ENCODE data around the gene CNGA1.

DNA sequence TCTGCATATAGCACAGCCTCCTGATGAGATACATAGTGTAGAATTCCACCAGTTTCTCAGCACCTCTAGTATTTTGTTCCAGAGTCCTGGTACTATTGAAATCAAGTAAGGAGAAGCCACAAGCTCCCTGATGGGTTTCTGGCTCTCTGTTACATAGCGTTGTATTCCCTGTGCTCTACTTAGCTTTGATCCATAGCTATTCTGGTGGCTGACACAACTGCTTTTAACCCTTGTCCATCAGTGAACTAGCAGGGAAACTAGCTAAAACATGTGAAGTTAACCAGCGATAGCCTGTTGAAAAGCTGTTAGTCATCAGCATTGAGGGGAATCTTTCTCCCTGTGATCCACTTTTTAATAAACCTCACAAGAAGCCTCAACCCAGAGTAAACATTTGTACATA is 27.0 kb upstream of the CNGA1 start:
- no peak for TF ChIP-seq GATA3 (IDR thresholded peaks at IDR 0.05; ENCODE audit: low read depth, low read length)
- no peak for TF ChIP-seq GATA2 (IDR thresholded peaks at IDR 0.05; ENCODE audit: low read depth, low read length)

All from SH-SY5Y (cell line).